Measurements from ENCODE around the gene TIFAB.
"Not testable (repeated sequence)": the region's sequence is repeated elsewhere in the genome, so short reads cannot be mapped to it uniquely, and the experiment has no call there.

The TIFAB gene

GRCh38 chr5:135452321-135453030 is at the start of gene TIFAB:
Gene TIFAB, minus strand, starts transcription at chr5:135452351. Its CDS starts 2,412 bp downstream, at chr5:135449939.
- no peak for DNase-seq

- DNase-seq = no peak
Measured at GRCh38 chr5:135498637-135498995, 46.5 kb upstream of the TIFAB start.

- no peak for DNase-seq
Measured at GRCh38 chr5:135497971-135498636, 46.0 kb upstream of the TIFAB start.

DNA sequence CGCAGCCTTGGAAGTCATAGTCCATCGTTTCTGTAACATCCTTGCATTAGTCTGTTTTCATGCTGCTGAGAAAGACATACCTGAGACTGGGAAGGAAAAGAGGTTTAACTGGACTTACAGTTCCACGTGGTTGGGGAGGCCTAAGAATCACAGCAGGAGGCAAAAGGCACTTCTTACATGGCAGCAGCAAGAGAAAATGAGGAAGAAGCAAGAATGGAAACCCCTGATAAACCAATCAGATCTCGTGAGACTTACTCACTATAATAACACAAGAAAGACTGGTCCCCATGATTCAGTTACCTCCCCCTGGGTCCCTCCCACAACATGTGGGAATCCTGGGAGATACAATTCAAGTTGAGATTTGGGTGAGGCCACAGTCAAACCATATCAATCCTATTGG is 43.4 kb upstream of the TIFAB start:
- DNase-seq = not testable (repeated sequence)

- DNase-seq = no peak
Measured at GRCh38 chr5:135494196-135494595, 42.0 kb upstream of the TIFAB start.

GRCh38 chr5:135493406-135494180 is 41.4 kb upstream of the TIFAB start:
- peak in 1 of 2 experiments; percentile 26 for DNase-seq

- DNase-seq = no peak
Measured at GRCh38 chr5:135492319-135492626, 40.1 kb upstream of the TIFAB start.

DNA sequence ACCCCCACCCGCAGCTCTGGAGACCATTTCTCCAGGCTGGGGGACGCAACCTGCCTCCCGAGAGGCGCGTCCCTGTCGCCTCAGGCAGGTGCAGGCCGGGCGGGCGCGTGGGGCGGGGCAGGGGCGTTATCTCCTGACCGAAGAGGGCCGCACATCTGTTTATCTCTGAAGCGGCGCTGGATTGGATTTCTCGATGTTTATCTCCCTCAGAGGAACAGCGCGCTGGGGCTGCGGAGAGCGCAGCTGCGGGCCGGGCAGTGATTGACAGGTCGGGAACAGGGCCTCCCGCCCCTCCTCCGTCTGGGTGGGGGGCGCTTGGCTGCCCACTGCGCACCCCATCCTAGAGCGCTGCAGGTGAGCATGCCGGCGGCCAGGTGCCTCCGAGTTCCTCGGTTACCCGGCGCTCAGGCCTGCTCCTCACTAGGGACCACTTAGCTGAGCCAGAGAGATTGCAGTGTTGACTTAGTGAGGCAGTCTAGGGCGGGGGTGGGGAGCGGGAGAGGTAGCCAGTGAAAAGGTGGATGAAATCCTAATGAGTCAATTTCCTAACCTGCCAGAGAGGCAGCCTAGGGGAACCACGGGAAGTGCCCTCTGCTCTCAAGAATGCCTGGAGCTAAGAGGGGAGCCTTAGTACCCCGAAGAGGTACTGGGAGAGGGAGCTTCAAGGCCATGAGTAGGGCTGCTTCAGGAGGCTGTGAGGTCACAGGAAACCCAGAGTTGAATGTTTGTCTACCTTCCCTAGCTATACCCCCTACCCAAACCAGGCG is 39.6 kb upstream of the TIFAB start:
- DNase-seq = no peak

- DNase-seq = no peak
Measured at GRCh38 chr5:135491038-135491551, 38.9 kb upstream of the TIFAB start.

DNA sequence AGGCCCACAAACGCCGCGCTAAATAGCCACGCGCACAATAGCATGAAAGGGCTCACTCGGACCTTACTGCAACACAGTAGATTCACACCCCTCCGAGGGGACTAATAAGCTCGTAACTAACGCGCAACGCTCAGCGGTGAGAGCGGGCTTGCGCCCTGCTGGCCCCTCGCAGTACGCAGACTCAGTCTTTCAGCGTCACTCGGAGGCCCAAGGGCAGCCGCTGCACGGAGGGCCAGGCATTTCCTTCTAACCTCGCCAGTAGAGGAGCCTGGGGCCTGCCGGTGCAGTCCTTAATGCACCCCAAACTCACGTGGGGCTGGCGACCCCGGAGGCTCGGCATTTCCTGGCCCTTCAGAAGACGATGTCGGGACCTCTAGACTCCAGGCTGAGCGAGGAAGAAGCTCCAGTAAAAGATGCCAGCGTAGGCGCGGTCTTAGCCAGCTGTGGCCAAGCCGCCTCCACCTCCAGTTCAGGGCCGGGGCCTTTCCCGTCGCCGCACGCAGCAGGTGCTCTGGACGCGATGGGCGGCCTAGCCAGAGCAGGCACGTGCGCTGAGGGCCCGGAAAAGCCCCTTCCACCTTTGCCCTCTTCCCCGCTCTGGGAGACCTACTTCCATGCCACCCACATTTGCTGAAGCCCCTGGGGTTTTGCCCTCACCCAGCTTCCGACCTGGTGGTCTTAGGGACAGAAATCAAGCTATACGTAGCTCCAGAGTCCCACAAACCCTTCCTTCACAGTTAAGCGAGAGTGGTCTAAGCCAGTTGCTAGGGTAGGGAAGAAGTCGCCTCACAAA is 38.3 kb upstream of the TIFAB start:
- DNase-seq = no peak

GRCh38 chr5:135489466-135490244 is 37.5 kb upstream of the TIFAB start:
- no peak for DNase-seq

- DNase-seq = no peak
Measured at GRCh38 chr5:135488727-135489465, 36.7 kb upstream of the TIFAB start.

- no peak for DNase-seq
Measured at GRCh38 chr5:135487839-135488514, 35.8 kb upstream of the TIFAB start.

GRCh38 chr5:135487037-135487395 is 34.9 kb upstream of the TIFAB start:
- DNase-seq = no peak

DNA sequence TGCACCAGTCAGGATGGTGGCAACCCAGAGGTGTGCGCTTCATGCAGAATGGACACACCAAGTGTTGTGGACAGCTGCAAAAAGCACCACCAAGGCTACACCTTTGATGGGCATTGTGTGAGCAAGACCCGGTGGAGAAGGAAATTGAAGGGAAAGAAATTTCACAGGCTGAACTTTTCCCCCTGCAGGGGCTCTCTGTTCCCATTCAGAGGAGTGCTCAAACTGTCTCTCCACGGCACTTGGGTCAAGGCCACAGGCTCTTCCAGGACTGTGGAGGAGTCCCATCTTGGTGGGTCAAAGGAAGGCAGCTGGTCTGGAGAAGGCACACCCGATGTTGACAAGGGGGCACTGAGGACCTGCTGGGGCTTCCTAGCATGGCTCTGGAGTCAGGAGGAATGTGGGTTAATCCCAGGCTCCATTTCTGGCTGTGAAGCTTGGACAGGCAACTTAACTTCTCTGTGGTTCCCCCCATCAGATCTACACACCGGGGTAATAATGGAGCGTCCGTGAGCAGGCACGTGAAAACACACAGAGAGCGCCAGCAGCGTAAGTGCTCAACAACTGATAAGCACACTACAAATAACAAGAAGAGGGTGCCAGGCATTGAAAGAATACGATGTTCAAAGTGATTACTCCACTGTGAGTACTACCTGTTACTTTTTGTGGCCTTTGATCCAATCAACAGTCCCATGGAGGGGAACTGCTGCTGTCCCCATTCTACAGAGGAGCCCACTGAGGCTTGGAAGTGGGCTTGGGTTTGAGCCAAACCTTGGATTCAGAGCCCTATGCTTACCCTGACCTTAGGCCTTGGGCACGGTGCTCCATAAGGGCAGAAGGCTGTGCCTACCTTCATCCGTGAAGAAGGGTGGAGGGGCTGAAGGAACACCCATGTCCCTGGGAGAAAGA is 34.2 kb upstream of the TIFAB start:
- DNase-seq = no peak

DNA sequence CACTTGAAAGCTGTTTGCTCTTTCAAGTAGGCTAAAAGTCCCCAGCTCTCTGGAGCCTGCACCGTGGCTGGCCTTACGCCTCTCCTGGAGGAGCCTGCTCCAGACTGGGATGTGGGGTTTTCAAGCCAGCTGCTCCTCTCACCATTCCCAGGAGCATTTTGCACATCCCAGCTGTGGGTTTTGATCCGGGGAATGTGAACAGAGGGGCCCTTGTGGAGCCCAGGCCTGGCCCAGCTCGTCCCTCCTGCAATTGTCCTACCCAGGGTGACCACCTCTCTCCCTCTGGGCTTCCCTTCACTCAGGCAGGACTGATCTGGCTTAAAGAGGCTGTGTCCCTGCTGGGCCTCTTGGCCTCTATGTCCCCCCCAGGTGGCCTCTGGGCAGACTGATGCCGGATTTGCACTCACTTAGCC is 32.5 kb upstream of the TIFAB start:
- DNase-seq = no peak

DNA sequence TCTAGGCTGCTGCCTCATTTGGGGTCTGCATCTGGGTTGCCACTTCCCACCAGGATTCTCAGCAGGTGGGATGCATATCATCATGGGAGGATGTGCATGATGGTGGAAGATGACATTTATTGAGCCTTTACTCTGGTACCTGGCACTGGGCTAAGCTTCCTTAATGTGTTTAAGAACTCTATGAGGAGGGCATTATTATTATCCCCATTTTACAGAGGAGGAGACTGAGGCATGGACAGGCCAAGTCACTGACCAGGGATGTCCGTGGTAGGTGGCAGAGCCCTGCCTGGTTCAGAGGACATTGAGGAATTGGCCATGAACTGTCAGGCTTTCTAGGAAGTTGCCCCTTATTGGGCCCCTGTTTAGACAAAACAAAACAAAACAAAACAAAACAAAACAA is 31.1 kb upstream of the TIFAB start:
- DNase-seq = no peak

- peak; percentile 31 to 56 for DNase-seq
Measured at GRCh38 chr5:135482381-135482933, 30.3 kb upstream of the TIFAB start.

DNA sequence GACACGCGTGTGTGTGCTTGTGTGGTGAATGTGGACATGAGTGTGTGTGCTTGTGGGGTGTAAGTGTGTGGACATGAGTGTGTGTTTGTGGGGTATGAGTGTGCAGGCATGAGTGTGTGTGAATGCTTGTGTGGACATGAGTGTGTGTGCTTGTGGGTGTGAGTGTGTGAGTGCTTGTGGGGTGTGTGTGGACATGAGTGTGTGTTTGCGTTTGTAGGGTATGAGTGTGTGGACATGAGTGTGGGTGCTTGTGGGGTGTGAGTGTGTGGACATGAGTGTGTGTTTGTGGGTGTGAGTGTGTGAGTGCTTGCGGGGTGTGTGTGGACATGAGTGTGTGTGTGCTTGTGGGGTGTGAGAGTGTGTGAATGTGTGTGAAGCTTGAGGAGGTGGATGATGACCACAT is 29.8 kb upstream of the TIFAB start:
- DNase-seq = no peak

Data from Kasumi-1 (cell line).